Subcutaneous abdominal adipose tissue (tissue), 5 donors: ENCODE data around the gene PCAT7.
"Not testable (repeated sequence)": the region's sequence is repeated elsewhere in the genome, so short reads cannot be mapped to it uniquely, and the experiment has no call there.

Source experiments
- H3K27ac ChIP-seq: one replicate; pipeline ENCODE4 v1.7.0; 2013; ENCODE audit warnings: low read depth, mild to moderate bottlenecking, inconsistent platforms, low read length, moderate library complexity
- H3K27me3 ChIP-seq, 5 donors: one replicate each; pipeline ENCODE4 v1.7.0; 2013; ENCODE audit warnings: low read length in 5 of 5, inconsistent platforms in 1 of 5; ENCODE audit not compliant: control insufficient read depth in 5 of 5, insufficient read depth in 4 of 5
- H3K36me3 ChIP-seq, 5 donors: one replicate each; pipeline ENCODE4 v1.7.0; 2013; ENCODE audit warnings: low read length in 5 of 5; ENCODE audit not compliant: control insufficient read depth in 5 of 5, insufficient read depth in 5 of 5
- H3K4me1 ChIP-seq, 5 donors: one replicate each; pipeline ENCODE4 v1.7.0; 2013; ENCODE audit warnings: low read length in 5 of 5, mild to moderate bottlenecking in 3 of 5, moderate library complexity in 1 of 5; ENCODE audit not compliant: control insufficient read depth in 5 of 5, insufficient read depth in 5 of 5
- H3K4me3 ChIP-seq, 5 donors: one replicate each; pipeline ENCODE4 v1.7.0; 2013; ENCODE audit warnings: low read length in 5 of 5, low read depth in 1 of 5
- H3K9ac ChIP-seq, 5 donors: one replicate each; pipeline ENCODE4 v1.7.0; 2013; ENCODE audit warnings: low read length in 5 of 5, mild to moderate bottlenecking in 4 of 5, moderate library complexity in 3 of 5
- H3K9me3 ChIP-seq, 5 donors: one replicate each; pipeline ENCODE4 v1.7.0; 2013; ENCODE audit warnings: low read length in 5 of 5; ENCODE audit not compliant: control insufficient read depth in 5 of 5
- donor health status: healthy.
- donor health status: healthy.
- donor health status: healthy.
- donor health status: healthy.
- donor health status: healthy.

Gene PCAT7

DNA sequence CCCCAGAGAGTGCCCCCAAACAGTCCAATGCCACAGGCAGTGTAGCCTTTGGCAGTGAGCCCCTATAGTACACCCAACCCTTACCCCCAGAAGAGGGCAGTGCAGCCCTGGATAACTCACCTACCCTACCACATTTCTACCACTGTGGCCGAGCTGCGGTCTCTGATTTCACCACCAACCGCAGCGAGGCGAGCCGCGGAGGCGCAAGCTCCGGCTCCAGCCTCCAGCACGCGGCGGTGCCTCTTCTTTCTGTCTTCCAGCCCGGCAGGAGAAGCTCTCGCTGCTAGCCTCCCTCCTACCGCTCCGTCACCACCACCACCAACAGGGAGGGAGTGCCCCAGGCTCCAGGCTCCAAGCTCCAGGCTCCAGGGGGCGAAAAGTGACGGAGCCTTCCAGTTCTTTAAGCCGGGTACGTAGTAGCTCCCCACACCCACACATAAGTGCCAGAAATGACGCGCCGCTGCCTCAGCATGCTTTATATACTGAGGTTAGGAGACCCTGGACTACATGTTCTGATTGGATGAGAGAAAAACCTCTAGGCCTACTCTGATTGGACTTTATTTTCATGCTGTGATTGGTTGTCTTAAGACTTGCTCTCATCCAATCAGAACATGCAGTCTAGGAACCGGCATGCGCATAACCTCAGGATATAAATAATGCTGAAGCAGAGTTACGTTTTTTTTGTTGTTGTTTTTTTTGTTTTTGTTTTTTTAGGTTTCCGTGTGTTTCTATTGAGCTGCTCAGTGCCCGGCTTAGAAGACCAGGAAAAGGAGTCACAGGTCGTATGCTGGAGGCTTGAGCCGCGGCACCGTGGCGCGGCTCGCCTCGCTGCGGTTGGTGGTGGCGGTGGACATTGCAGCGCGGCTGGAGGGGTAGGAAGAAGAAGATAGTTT is at the start of gene PCAT7:
Gene PCAT7 (plus strand): TSS at position 645 of the 893 bp plus-strand sequence.
- H3K9ac ChIP-seq, result no peak within 1 kb of the TSS
- no peaks in the 10 kb centered on the region for H3K4me1 ChIP-seq
- no peaks in the 10 kb centered on the region for H3K36me3 ChIP-seq
- no peak within 1 kb of the TSS for H3K27ac ChIP-seq
- no peak within 1 kb of the TSS for H3K4me3 ChIP-seq
- H3K27me3 ChIP-seq, result peaks cover 0 to 6% (median 3%) of the 10 kb centered on the region in 5 donors
- no peaks in the 10 kb centered on the region for H3K9me3 ChIP-seq

DNA sequence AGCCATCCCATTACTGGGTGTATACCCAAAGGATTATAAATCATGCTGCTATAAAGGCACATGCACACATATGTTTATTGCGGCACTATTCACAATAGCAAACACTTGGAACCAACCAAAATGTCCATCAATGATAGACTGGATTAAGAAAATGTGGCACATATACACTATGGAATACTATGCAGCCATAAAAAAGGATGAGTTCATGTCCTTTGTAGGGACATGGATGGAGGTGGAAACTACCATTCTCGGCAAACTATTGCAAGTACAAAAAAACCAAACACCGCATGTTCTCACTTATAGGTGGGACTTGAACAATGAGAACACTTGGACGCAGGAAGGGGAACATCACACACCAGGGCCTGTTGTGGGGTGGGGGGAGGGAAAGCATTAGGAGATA is 48.5 kb upstream of the PCAT7 start:
- H3K27me3 ChIP-seq, H3K9me3 ChIP-seq, H3K36me3 ChIP-seq, H3K27ac ChIP-seq, H3K4me3 ChIP-seq, H3K4me1 ChIP-seq, H3K9ac ChIP-seq: not testable (repeated sequence)

- H3K9ac ChIP-seq, result no peak overlapping the region
- H3K36me3 ChIP-seq, result no peaks in the 10 kb centered on the region
- no peaks in the 10 kb centered on the region for H3K4me1 ChIP-seq
- H3K4me3 ChIP-seq, result no peak overlapping the region
- H3K27me3 ChIP-seq, result peaks cover 0 to 2% (median 0%) of the 10 kb centered on the region in 5 donors
- no peak overlapping the region for H3K27ac ChIP-seq
- H3K9me3 ChIP-seq, result no peaks in the 10 kb centered on the region
Observed at GRCh38 chr9:94507531-94508258, 47.2 kb upstream of the PCAT7 start.

DNA sequence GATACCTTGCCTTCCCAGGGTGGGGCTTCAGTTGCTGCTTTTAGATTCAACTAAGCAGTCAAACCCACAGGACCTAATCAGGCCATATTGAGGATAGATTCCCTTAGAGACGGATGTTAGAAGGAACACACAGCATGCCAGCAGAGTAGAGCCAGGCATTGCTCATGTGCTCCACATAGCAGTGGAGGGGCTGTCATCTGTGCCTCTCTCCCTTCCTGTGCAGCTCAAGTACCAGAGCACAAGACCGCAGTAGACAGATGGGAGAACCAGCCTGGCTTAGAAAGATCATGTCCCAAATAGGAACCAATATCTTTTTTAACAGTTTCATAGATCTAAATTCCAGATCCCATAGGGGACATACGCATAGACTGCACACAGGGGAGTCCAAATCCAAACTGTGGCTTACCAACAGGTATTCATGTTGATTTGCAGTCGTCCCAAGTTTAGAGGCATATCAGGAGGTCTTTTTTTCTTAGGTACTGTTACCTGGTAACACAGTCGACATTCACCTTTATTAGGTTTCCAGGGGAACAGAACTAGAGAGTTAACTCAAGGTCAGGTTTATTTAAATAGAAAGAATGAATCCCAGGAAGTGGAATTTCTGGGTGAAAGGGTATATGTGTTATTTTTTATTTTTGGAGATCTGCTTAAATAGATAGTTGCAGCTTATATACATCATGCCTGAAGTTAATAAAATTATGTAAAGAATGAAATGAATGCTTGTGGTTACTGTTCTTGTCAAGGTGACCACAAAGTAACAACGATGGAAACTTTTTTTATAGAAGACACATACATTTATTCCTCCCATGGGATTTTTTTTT is 43.5 kb upstream of the PCAT7 start:
- Histone ChIP-seq H3K4me1 (no peaks in the 10 kb centered on the region), H3K9me3 (no peaks in the 10 kb centered on the region), H3K9ac (no peak overlapping the region), H3K27me3 (no peaks in the 10 kb centered on the region), H3K4me3 (no peak overlapping the region), H3K36me3 (no peaks in the 10 kb centered on the region), H3K27ac (no peak overlapping the region)

- Histone ChIP-seq H3K4me3 (no peak overlapping the region), H3K9ac (no peak overlapping the region), H3K27ac (no peak overlapping the region), H3K4me1 (no peaks in the 10 kb centered on the region), H3K9me3 (no peaks in the 10 kb centered on the region), H3K27me3 (no peaks in the 10 kb centered on the region), H3K36me3 (no peaks in the 10 kb centered on the region)
Observed at GRCh38 chr9:94511955-94512265, 43.0 kb upstream of the PCAT7 start.

GRCh38 chr9:94514722-94515121 is 40.2 kb upstream of the PCAT7 start:
- no peak overlapping the region for H3K4me3 ChIP-seq
- no peak overlapping the region for H3K9ac ChIP-seq
- H3K4me1 ChIP-seq, result no peaks in the 10 kb centered on the region
- H3K27ac ChIP-seq, result no peak overlapping the region
- no peaks in the 10 kb centered on the region for H3K9me3 ChIP-seq
- H3K27me3 ChIP-seq, result no peaks in the 10 kb centered on the region
- no peaks in the 10 kb centered on the region for H3K36me3 ChIP-seq

DNA sequence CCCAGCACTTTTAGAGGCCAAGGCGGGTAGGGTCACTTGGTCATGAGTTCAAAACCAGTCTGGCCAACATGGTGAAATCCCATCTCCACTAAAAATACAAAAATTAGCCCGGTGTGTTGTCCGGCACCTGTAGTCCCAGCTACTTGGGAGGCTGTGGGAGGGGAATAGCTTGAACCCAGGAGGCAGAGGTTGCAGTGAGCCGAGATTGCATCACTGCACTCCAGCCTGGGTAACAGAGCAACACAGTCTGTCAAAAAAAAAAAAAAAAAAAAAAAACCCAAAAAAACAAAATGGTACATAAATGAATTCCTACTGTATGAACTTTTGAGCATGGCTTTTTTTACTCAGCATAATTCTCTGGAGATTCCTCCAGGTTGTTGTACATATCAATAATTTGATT is 37.6 kb upstream of the PCAT7 start:
- Histone ChIP-seq H3K27ac (no peak overlapping the region), H3K36me3 (no peaks in the 10 kb centered on the region), H3K9me3 (no peaks in the 10 kb centered on the region), H3K27me3 (no peaks in the 10 kb centered on the region), H3K4me1 (no peaks in the 10 kb centered on the region), H3K4me3 (no peak overlapping the region), H3K9ac (no peak overlapping the region)

DNA sequence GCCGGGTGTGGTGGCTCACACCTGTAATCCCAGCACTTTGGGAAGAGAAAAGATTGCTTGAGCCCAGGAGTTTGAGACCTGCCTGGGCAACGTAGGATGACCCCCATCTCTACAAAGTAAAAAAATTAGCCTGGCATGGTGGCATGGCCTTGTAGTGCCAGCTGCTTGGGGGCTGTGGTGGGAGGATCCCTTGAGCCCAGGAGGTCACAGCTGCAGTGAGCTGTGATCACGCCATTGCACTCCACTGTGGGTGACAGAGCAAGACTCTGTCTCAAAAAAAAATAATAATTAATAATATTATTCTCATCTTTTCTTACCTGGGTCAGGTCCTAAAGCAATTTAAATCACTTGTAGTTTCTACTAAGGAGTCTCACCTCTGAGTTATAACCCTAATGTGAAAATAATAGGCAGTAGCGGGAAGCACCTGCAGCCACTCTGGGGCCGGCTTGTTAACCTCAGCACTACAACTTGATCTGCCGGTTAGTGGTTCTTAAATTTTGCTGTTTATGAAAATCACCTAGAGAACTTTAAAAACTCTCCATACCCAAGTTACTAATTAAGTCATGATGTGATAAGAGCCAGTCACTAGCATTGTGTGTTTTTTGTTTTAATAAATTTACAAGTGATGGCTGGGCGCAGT is 29.4 kb upstream of the PCAT7 start:
- H3K36me3 ChIP-seq, result no peaks in the 10 kb centered on the region

DNA sequence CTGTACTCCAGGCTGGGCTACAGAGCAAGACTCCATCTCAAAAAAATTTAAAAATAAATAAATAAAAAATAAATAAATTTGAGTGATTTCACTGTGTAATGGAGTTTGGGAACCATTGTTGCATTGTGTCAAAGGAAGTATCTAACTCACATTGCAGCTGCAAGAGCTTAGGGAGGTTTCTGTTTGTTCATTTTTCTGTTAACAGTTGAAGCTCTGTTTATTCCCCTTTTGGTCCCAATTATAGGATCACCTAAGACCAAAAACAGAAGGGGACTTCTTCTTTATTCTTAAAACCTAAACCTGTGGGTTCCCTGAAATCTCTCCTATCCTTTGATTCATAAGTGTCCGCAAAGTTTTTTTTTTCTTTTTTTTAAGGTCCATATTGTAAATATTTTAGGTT is 28.6 kb upstream of the PCAT7 start:
- H3K4me1 ChIP-seq, result no peaks in the 10 kb centered on the region
- H3K9ac ChIP-seq, result no peak overlapping the region
- no peaks in the 10 kb centered on the region for H3K27me3 ChIP-seq
- H3K9me3 ChIP-seq, result no peaks in the 10 kb centered on the region
- H3K36me3 ChIP-seq, result no peaks in the 10 kb centered on the region
- no peak overlapping the region for H3K4me3 ChIP-seq
- H3K27ac ChIP-seq, result no peak overlapping the region

More for the DNA sequence above, 29.4 kb upstream of the PCAT7 start:
- no peaks in the 10 kb centered on the region for H3K27me3 ChIP-seq
- H3K4me1 ChIP-seq, result no peaks in the 10 kb centered on the region
- H3K9me3 ChIP-seq, result no peaks in the 10 kb centered on the region
- H3K9ac ChIP-seq, result no peak overlapping the region
- H3K4me3 ChIP-seq, result no peak overlapping the region
- no peak overlapping the region for H3K27ac ChIP-seq
